RWPE1 (cell line): ENCODE data around the gene CDK5R1.
A peak's percentile ranks its signal among the peaks of the same experiment; 100 is the strongest.

Experiments
- CTCF ChIA-PET: fragments of 350-600 bp; sonication (Branson Sonifier 250); formaldehyde crosslinking; extraction: SDS; loops from one replicate; lab custom pipeline; 2021; lab: Yijun Ruan, JAX
- POLR2A ChIA-PET: fragments of 400-600 bp; formaldehyde crosslinking; extraction: SDS; loops from one replicate; lab custom pipeline; 2020; ENCODE audit warnings: antibody characterized with exemption; ENCODE audit not compliant: low non-redundant PET; lab: Yijun Ruan, JAX
- DNase-seq: peaks from one replicate; pipeline ENCODE4 v3.0.0; 2012; ENCODE audit warnings: low spot score
- H3K27ac ChIP-seq: fragments of 450-650 bp; 2 replicates; pipeline ENCODE4 v1.5.1; 2017
- CTCF ChIP-seq: fragments of 450-650 bp; conservative IDR thresholded peaks from 2 replicates; pipeline ENCODE4 v1.5.1; 2017; ENCODE audit warnings: low read depth, mild to moderate bottlenecking

CDK5R1 gene

GRCh38 chr17:32498391-32498790, 11.6 kb downstream of the CDK5R1 start:
- ChIA-PET POLR2A (no interaction called here), CTCF (interaction anchor here (0.6 kb wide), 1 partner anchor 27 kb away, joined by 5 read pairs; no protein-coding TSS in a partner anchor)
- no peak for TF ChIP-seq CTCF
- no peak overlapping the region for H3K27ac ChIP-seq
- no peak for DNase-seq

- CTCF ChIA-PET, result no interaction called here
- TF ChIP-seq CTCF, result no peak
- POLR2A ChIA-PET, result no interaction called here
- no peak overlapping the region for H3K27ac ChIP-seq
- DNase-seq, result no peak
Measured at GRCh38 chr17:32502013-32502412, 15.2 kb downstream of the CDK5R1 start.

GRCh38 chr17:32502710-32503109, 15.9 kb downstream of the CDK5R1 start:
- POLR2A ChIA-PET, result no interaction called here
- TF ChIP-seq CTCF, result no peak
- CTCF ChIA-PET, result no interaction called here
- H3K27ac ChIP-seq, result peak overlapping the region; percentile 42; the same call in 1 of the 2 replicates
- no peak for DNase-seq

- POLR2A ChIA-PET, result no interaction called here
- peak overlapping the region; percentile 42; the same call in 1 of the 2 replicates for H3K27ac ChIP-seq
- DNase-seq, result peak; percentile 50
- CTCF ChIA-PET, result no interaction called here
- TF ChIP-seq CTCF, result no peak
Measured at GRCh38 chr17:32503251-32504165, 16.7 kb downstream of the CDK5R1 start.

GRCh38 chr17:32504166-32504990, 17.6 kb downstream of the CDK5R1 start:
- H3K27ac ChIP-seq, result no peak overlapping the region
- CTCF ChIA-PET, result interaction anchor here (0.5 kb wide), 1 partner anchor 322 kb away, joined by 3 read pairs; no protein-coding TSS in a partner anchor
- no peak for TF ChIP-seq CTCF
- no peak for DNase-seq
- POLR2A ChIA-PET, result no interaction called here

GRCh38 chr17:32508926-32509325, 22.1 kb downstream of the CDK5R1 start:
- CTCF ChIA-PET, result interaction anchor here (0.7 to 1.4 kb wide), 2 partner anchors 17 to 210 kb away, joined by 3 read pairs; no protein-coding TSS in a partner anchor
- no peak overlapping the region for H3K27ac ChIP-seq
- no peak for DNase-seq
- POLR2A ChIA-PET, result no interaction called here
- no peak for TF ChIP-seq CTCF
